Stimulated activated CD8-positive, alpha-beta memory T cell treated with anti-CD3 and anti-CD28 coated beads, Interleukin-15, amount 100 ng/mL, for 1 hour (primary cell): ENCODE measurements around the gene MID2.
"Not testable (repeated sequence)": the region's sequence is repeated elsewhere in the genome, so short reads cannot be mapped to it uniquely, and the experiment has no call there.

Experiments
- DNase-seq: peaks from one replicate; pipeline ENCODE4 v3.0.0-alpha.2; 2020; ENCODE audit warnings: low read depth

The MID2 gene

DNA sequence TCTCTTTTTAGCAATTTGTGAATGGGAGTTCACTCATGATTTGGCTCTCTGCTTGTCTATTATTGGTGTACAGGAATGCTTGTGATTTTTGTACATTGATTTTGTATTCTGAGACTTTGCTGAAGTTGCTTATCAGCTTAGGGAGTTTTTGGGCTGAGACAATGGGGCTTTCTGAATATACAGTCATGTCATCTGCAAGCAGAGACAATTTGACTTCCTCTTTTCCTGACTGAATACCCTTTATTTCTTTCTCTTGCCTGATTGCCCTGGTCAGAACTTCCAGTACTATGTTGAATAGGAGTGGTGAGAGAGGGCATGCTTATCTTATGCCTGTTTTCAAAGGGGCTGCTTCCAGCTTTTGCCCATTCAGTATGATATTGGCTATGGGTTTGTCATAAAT, 129.7 kb downstream of the MID2 start:
- DNase-seq: not testable (repeated sequence)

- DNase-seq: no peak
Observed at GRCh38 chrX:107968623-107969022, 143.0 kb downstream of the MID2 start.

- no peak for DNase-seq
Observed at GRCh38 chrX:107970073-107970472, 144.4 kb downstream of the MID2 start.

DNA sequence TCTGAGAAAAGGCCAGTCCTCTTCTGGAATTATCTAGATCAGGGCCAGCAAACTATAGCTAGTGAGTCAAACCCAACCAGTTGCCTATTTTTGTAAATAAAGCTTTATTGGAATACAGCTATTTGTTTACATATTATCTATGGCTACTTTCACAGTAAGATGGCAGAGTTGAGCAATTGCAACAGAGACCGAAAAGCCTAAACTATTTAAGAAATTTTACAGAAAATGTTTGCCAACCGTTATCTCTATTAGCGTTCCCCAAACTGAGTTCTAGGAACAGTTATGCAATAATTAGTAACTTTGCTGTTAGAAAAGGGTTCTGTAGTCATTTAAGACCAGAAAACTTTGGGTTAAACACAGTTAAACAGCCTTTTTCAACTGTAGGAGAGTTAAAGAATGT, 146.0 kb downstream of the MID2 start:
- no peak for DNase-seq
